GM23338 (cell line): ENCODE data around the gene SCO2. TPM values are rescaled to one million over a fixed set of nuclear protein-coding genes. Genes with fewer than 3 reads are reported as not detected.

Source experiments
- ATAC-seq: fragments of 200-7000 bp; cut with Tn5 transposase; 3 replicates; pipeline ENCODE4 v1.9.1; 2020
- DNase-seq: peaks from one replicate; pipeline ENCODE4 v3.0.0-alpha.2; 2015; ENCODE audit warnings: low spot score
- H2AFZ ChIP-seq: fragments of 200-600 bp; sonication (generic); 2 replicates; pipeline ENCODE4 v1.8.0; 2016; ENCODE audit warnings: antibody characterized with exemption, mild to moderate bottlenecking, moderate library complexity
- H3F3A ChIP-seq: fragments of 200-600 bp; sonication (generic); replicated peaks from 2 replicates; pipeline ENCODE4 v1.8.0; 2017; ENCODE audit warnings: antibody characterized with exemption, mixed run types, low read depth
- H3K27ac ChIP-seq: fragments of 200-600 bp; sonication (generic); 2 replicates; pipeline ENCODE4 v1.6.1; 2016; ENCODE audit warnings: low read depth
- H3K27me3 ChIP-seq: fragments of 200-600 bp; sonication (generic); 2 replicates; pipeline ENCODE4 v1.8.0; 2016; ENCODE audit warnings: mild to moderate bottlenecking, mixed run types, moderate library complexity; ENCODE audit not compliant: insufficient read depth
- H3K36me3 ChIP-seq: fragments of 200-600 bp; sonication (generic); 2 replicates; pipeline ENCODE4 v1.8.0; 2016; ENCODE audit warnings: mild to moderate bottlenecking; ENCODE audit not compliant: insufficient read depth
- H3K4me1 ChIP-seq: fragments of 200-600 bp; sonication (generic); 2 replicates; pipeline ENCODE4 v1.8.0; 2016; ENCODE audit warnings: mild to moderate bottlenecking, moderate library complexity; ENCODE audit not compliant: insufficient read depth
- H3K4me2 ChIP-seq: fragments of 200-600 bp; sonication (generic); 2 replicates; pipeline ENCODE4 v1.7.1; 2017; ENCODE audit warnings: mixed run types
- H3K4me3 ChIP-seq: fragments of 200-600 bp; sonication (generic); 2 replicates; pipeline ENCODE4 v1.6.1; 2016; ENCODE audit warnings: mixed run types
- H3K79me2 ChIP-seq: fragments of 200-600 bp; sonication (generic); replicated peaks from 2 replicates; pipeline ENCODE4 v1.8.0; 2017; ENCODE audit warnings: mild to moderate bottlenecking; ENCODE audit not compliant: insufficient read depth
- H3K9me2 ChIP-seq: fragments of 200-600 bp; sonication (generic); 2 replicates; pipeline ENCODE4 v1.8.0; 2017; ENCODE audit not compliant: insufficient read depth
- H4K20me1 ChIP-seq: fragments of 200-600 bp; sonication (generic); replicated peaks from 2 replicates; pipeline ENCODE4 v1.8.0; 2017; ENCODE audit warnings: mild to moderate bottlenecking; ENCODE audit not compliant: insufficient read depth
- H3K27ac Mint-ChIP-seq: 2 replicates; pipeline ENCODE4 v1.8.0; 2020; ENCODE audit warnings: inconsistent platforms, mild to moderate bottlenecking, moderate library complexity, mixed read lengths
- H3K27me3 Mint-ChIP-seq: 3 replicates; pipeline ENCODE4 v1.8.0; 2022; ENCODE audit warnings: low read depth, mild to moderate bottlenecking, moderate library complexity, mixed read lengths, inconsistent platforms; ENCODE audit not compliant: insufficient read depth, poor library complexity
- H3K36me3 Mint-ChIP-seq: 3 replicates; pipeline ENCODE4 v1.8.0; 2021; ENCODE audit warnings: low read depth, mild to moderate bottlenecking, inconsistent platforms, moderate library complexity, mixed read lengths
- H3K4me1 Mint-ChIP-seq: 3 replicates; pipeline ENCODE4 v1.8.0; 2020; ENCODE audit warnings: mild to moderate bottlenecking, inconsistent platforms, mixed read lengths
- H3K4me3 Mint-ChIP-seq: 3 replicates; pipeline ENCODE4 v1.8.0; 2021; ENCODE audit warnings: moderate library complexity, mild to moderate bottlenecking, inconsistent platforms, mixed read lengths
- H3K9me3 Mint-ChIP-seq: 3 replicates; pipeline ENCODE4 v1.8.0; 2020; ENCODE audit warnings: moderate library complexity, mild to moderate bottlenecking, inconsistent platforms, mixed read lengths
- EZH2 ChIP-seq: fragments of 200-600 bp; sonication (generic); IDR thresholded peaks from one replicate; pipeline ENCODE4 v1.8.0; 2017; ENCODE audit warnings: antibody characterized with exemption, mild to moderate bottlenecking, low read depth; ENCODE audit not compliant: unreplicated experiment
- EZH2phosphoT487 ChIP-seq: fragments of 200-600 bp; sonication (generic); IDR thresholded peaks from one replicate; pipeline ENCODE4 v1.8.1; 2018; ENCODE audit warnings: antibody characterized with exemption; ENCODE audit not compliant: unreplicated experiment
- NANOG ChIP-seq: IDR thresholded peaks from 2 replicates; pipeline ENCODE4 v1.6.1; 2016; ENCODE audit warnings: antibody characterized with exemption, borderline replicate concordance
- POLR2AphosphoS5 ChIP-seq: IDR thresholded peaks from 2 replicates; pipeline ENCODE4 v1.6.1; 2016; ENCODE audit warnings: antibody characterized with exemption, low read depth
- ZNF331 ChIP-seq: fragments of 250-450 bp; sonication (Bioruptor Pico); IDR thresholded peaks from 2 replicates; pipeline ENCODE4 v1.5.0; 2020; ENCODE audit warnings: low read depth, mild to moderate bottlenecking, moderate library complexity
- polyA plus RNA-seq: library from polyadenylated mRNA; unstranded; fragments of >200 nt; fragmentation: Nextera tagmentation; extraction: Ambion mirVana; gene quantifications from 2 replicates; pipeline ENCODE4 v1.2.1, GENCODE V29; 2016
- total RNA-seq: library from RNA; depleted of rRNA; stranded (reverse); fragments of >200 nt; shearing (Covaris generic); gene quantifications from 2 replicates; pipeline ENCODE4 v1.2.3, GENCODE V29; 2014
- TF ChIP-seq, protein P1 (sequence below): IDR thresholded peaks from 2 replicates; pipeline ENCODE4 v1.6.1; 2016; ENCODE audit warnings: antibody characterized with exemption
- TF ChIP-seq, protein P2 (sequence below), 2 experiments: fragments of 200-600 bp in 1 of 2; sonication (generic) in 1 of 2; conservative IDR thresholded peaks; 2 replicates each; pipeline versions ENCODE4 v1.5.1 to v1.6.1; 2016 to 2017; ENCODE audit warnings: antibody characterized with exemption in 2 of 2, low read depth in 2 of 2, mild to moderate bottlenecking in 2 of 2, moderate library complexity in 1 of 2
- TF ChIP-seq, protein P3 (sequence below): IDR thresholded peaks from one replicate; pipeline ENCODE4 v1.6.1; 2018; ENCODE audit warnings: antibody characterized with exemption; ENCODE audit not compliant: unreplicated experiment

Gene SCO2
- total and polyA plus RNA-seq, 2 experiments from 2014 or later = 2.6 to 4.9 TPM

DNA sequence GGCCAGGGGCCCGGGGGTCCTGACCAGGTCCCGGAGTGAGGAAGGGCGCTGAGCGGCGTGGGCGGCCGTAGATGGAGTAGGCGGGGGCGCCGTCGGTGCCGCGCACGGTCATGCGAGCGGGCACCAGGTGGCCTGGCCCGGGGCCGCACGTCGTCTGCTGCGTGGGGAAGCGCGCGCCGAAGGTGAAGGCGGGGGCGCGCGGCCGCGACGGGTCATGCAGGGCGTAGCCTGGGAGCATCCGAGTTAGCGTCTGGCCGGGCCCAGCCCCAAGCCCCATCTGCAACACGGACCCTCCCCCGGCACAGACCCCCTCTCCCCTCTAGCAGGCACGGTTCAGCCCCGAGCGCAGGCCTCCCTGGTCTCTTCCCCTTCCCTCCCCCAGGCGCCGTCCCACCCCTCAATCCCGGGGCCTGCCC lies 6.2 kb upstream of the SCO2 start:
- H3K36me3 ChIP-seq = no peaks in the 10 kb centered on the region
- peak overlapping the region; percentile 66 for H3K4me3 ChIP-seq
- H3K79me2 ChIP-seq = no peaks in the 10 kb centered on the region
- Mint-ChIP-seq H3K4me3 (peak overlapping the region; percentile 65; the same call in 2 of the 3 replicates), H3K4me1 (peaks cover 10% of the 10 kb centered on the region; the same call in 2 of the 3 replicates), H3K9me3 (no peaks in the 10 kb centered on the region; the same call in 2 of the 3 replicates), H3K27me3 (peaks cover 77% of the 10 kb centered on the region), H3K36me3 (no peaks in the 10 kb centered on the region), H3K27ac (no peak overlapping the region)
- no peak overlapping the region for H3K27ac ChIP-seq
- H3K4me2 ChIP-seq = peak overlapping the region; percentile 87
- 0 out of 2 replicates have a peak, but pooled peaks cover 4% of the 10 kb centered on the region for H3K4me1 ChIP-seq
- peak; percentile 24 for ATAC-seq
- TF ChIP-seq, protein P1, sequence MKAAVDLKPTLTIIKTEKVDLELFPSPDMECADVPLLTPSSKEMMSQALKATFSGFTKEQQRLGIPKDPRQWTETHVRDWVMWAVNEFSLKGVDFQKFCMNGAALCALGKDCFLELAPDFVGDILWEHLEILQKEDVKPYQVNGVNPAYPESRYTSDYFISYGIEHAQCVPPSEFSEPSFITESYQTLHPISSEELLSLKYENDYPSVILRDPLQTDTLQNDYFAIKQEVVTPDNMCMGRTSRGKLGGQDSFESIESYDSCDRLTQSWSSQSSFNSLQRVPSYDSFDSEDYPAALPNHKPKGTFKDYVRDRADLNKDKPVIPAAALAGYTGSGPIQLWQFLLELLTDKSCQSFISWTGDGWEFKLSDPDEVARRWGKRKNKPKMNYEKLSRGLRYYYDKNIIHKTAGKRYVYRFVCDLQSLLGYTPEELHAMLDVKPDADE = no peak
- TF ChIP-seq ZNF331 = no peak
- no peak for TF ChIP-seq EZH2phosphoT487
- no peak for TF ChIP-seq NANOG
- TF ChIP-seq, protein P2, sequence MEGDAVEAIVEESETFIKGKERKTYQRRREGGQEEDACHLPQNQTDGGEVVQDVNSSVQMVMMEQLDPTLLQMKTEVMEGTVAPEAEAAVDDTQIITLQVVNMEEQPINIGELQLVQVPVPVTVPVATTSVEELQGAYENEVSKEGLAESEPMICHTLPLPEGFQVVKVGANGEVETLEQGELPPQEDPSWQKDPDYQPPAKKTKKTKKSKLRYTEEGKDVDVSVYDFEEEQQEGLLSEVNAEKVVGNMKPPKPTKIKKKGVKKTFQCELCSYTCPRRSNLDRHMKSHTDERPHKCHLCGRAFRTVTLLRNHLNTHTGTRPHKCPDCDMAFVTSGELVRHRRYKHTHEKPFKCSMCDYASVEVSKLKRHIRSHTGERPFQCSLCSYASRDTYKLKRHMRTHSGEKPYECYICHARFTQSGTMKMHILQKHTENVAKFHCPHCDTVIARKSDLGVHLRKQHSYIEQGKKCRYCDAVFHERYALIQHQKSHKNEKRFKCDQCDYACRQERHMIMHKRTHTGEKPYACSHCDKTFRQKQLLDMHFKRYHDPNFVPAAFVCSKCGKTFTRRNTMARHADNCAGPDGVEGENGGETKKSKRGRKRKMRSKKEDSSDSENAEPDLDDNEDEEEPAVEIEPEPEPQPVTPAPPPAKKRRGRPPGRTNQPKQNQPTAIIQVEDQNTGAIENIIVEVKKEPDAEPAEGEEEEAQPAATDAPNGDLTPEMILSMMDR (conservative IDR thresholded peaks at IDR 0.05; ENCODE audit: low read depth in 2 of 2) = no peak
- no peak for TF ChIP-seq EZH2
- no peak for TF ChIP-seq POLR2AphosphoS5
- TF ChIP-seq, protein P3, sequence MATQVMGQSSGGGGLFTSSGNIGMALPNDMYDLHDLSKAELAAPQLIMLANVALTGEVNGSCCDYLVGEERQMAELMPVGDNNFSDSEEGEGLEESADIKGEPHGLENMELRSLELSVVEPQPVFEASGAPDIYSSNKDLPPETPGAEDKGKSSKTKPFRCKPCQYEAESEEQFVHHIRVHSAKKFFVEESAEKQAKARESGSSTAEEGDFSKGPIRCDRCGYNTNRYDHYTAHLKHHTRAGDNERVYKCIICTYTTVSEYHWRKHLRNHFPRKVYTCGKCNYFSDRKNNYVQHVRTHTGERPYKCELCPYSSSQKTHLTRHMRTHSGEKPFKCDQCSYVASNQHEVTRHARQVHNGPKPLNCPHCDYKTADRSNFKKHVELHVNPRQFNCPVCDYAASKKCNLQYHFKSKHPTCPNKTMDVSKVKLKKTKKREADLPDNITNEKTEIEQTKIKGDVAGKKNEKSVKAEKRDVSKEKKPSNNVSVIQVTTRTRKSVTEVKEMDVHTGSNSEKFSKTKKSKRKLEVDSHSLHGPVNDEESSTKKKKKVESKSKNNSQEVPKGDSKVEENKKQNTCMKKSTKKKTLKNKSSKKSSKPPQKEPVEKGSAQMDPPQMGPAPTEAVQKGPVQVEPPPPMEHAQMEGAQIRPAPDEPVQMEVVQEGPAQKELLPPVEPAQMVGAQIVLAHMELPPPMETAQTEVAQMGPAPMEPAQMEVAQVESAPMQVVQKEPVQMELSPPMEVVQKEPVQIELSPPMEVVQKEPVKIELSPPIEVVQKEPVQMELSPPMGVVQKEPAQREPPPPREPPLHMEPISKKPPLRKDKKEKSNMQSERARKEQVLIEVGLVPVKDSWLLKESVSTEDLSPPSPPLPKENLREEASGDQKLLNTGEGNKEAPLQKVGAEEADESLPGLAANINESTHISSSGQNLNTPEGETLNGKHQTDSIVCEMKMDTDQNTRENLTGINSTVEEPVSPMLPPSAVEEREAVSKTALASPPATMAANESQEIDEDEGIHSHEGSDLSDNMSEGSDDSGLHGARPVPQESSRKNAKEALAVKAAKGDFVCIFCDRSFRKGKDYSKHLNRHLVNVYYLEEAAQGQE = no peak
- H3K27me3 ChIP-seq = peaks cover 82% of the 10 kb centered on the region
- peak; percentile 54 for DNase-seq
- no peaks in the 10 kb centered on the region; the same call in none of the 2 replicates for H4K20me1 ChIP-seq
- no peaks in the 10 kb centered on the region for H3K9me2 ChIP-seq
- peak overlapping the region; percentile 83 for H2AFZ ChIP-seq
- no peaks in the 10 kb centered on the region; the same call in 1 of the 2 replicates for H3F3A ChIP-seq
